Cardiac septum (tissue), 1 donor: ENCODE data around the gene GRID2IP. TPM values are rescaled to one million over a fixed set of nuclear protein-coding genes. Genes with fewer than 3 reads are reported as not detected.
"Not testable (repeated sequence)": the region's sequence is repeated elsewhere in the genome, so short reads cannot be mapped to it uniquely, and the experiment has no call there.

ENCODE experiments used
- DNase-seq: peaks from one replicate; pipeline ENCODE4 v3.0.0-alpha.2; 2020; ENCODE audit warnings: low spot score
- intact Hi-C: fragments of 100-400 bp; cut with DNase I; formaldehyde crosslinking; loops from one replicate; pipeline ENCODE4 v1.14.0; 2022
- total RNA-seq: library from RNA; stranded (reverse); fragmentation: NEBNext Ultra II Directional; extraction: Animal tissue kit (Norgen Biotek cat#: 25700); gene quantifications from one replicate; pipeline ENCODE4 v1.2.1, GENCODE V29; 2021
- donor health status: DM: no; HTN: no; CAD: no.

Gene GRID2IP
- total RNA-seq, 1 donor from 2014 or later = not detected

DNA sequence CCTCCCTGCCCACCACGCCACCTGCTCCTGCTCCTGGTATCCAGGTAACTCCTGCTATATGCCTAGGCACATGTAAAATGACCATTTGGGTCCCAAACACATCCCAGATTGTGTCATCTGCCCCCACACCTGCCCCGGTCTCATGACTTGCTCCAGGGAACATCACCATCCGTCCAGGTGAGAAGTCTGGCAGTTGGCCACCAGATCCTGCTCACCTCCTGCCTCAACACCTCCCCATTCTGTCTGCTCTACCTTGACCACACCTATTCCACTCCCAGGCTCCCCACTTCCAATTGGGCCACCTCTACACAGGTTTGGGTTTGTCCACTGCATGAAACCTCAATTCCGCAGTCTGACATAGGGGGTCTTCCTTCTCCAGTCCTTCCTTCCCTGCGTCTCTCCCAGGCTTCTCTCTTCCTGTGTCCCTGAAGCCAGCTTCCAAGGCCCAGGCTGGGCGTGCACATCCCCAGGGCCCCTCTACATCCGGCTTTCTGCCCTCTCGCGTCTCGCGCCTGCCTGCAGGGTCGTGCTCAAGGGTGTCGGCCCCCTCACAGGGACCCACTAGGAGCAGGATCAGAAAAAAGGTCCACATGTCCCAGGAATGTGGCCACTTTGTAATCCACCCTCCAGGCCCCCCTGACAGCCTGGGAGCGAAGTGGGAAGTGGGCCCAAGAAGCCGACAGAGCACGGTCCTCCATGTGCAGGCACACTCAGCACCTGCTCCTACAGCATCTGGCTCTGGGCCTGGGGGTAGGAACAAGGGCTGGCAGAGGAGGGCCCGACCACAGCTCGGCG is 54.2 kb downstream of the GRID2IP start:
- no peak for DNase-seq
- intact Hi-C loops = no loop called here

DNA sequence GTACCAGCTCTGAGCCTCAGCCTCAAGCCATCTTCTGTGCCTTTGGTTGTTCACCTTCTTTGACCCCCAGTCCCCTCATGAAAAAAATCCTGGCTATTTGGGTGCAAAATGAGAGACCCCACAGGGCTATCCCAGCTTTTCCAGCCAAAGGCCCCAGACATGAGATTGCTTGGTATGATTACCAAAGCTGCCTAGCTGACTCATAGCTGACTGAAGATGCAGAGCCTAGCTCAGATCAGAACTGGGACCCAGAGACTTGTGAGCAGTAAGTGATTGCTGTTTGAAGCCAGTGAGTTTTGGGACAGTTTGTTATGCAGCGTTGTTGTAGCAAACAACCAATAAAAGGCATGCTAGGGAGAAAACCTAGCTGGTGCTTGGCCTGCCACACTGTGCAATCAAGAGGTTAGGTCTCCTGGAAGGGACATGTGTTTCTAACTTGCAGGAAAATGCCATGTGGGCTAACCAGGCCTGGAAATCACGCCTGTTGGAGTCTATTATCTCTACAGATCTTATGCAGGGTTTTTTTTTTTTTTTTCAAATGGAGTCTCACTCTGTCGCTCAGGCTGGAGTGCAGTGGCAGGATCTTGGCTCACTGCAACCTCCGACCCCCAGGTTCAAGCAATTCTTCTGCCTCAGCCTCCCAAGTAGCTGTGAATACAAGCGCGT is 55.5 kb downstream of the GRID2IP start:
- no peak for DNase-seq
- intact Hi-C loops = no loop called here

DNA sequence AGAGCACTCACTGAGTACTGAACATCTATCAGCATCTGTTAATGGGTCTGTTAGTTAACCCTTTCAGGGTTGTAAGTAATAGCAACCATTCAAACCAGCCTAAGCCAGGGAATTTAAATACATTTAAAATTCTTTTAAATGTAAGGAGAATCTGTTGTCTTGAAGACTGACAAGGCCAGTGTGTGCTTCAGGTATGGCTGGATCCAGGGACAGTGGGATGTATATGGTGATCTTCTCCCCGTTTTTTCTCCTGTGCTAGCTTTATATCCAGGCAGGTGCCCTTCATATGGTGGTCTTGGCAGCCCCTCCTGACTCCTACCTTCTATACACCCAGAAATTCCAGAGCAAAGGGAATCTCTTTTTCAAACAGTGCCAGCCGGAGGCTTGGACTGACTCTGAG is 56.9 kb downstream of the GRID2IP start:
- DNase-seq = no peak
- intact Hi-C loops = no loop called here

DNA sequence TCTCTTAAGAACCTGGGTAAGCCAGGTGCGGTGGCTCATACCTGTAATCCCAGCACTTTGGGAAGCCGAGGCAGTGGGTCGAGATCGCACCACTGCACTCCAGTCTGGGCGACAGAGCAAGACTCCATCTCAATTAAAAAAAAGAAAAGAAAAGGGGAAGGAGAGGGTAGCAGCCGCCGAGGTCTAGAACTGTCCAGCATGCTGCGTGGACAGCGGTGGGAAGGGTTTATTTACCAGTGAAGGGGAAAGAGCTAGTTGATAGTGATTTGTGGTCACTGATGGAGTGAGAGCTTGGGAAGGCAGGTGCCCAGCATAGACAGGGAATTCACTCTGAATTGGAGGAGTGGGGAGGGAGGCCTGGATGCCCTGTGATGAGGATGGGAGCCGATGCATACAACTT is 60.1 kb downstream of the GRID2IP start:
- no peak for DNase-seq
- intact Hi-C loops = no loop called here

DNA sequence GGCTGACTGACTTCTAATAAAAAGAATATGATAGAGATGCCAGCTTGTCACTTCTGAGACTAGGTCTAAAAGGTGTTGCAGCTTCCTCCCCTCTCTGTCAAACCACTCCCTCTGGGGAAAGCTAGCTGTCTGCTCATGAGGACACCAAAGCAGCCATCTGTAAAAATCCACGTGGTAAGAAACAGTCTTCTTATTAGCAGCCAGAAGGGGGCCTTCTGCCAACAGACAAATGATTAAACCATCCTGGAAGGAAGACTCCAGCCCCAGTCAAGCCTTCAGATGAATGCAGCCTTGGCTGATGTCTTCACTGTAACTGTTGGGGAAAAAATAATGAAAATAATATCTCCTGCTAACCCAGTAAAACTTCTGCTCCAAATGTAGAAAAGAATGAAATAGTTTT is 61.6 kb downstream of the GRID2IP start:
- DNase-seq = no peak
- intact Hi-C loops = no loop called here

DNA sequence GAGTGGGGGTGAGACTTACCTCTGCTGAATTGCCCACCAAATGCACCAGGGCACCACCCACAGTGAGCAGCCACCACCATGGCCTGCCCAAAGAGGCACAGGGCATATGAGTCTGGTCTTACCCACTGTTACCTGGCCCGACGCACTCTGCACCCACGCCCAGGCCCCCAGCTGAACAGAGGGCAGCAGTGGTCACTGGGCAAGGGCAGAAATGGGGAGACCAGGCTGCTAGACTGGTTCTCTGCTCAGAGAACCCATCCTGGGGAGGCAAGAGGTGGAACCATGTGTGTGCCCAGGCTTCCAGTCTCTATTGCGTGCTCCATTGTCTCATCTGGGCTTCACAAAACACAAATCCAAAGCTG is 64.1 kb downstream of the GRID2IP start:
- intact Hi-C loops = no loop called here
- no peak for DNase-seq

DNA sequence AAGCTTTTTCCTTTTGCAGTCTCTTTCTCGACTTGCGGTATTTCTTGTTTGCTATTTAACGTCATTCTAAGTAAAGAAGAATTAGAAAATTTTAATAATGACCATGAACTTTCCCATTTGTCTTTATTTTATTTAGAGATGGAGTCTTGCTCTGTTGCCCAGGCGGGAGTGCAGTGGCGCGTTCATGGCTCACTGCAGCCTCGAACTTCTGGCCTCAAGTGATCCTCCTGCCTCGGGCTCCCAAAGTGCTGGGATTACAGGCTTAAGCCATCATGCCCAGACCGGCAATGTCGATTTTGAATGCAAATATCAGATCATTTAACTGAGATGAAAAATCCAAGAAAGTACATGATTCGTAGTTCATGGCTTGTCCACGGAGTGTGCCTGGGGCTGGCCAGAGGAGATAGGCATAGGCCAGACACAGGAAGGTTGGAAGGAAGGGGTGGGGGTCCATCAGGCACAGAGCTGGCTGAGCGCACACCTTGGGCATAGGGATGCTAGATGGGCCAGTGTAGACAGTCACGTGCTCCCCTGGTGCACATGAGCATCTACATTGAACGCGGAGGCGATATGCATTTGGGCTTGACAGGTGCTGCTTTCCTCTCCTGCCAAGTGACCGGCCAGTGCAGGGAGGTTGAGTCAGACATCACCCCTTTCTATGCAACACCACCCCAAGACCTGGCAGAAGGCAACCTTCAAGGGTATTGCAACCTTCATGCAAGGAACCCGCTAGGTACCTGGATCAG is 64.7 kb downstream of the GRID2IP start:
- intact Hi-C loops = no loop called here
- DNase-seq = no peak

DNA sequence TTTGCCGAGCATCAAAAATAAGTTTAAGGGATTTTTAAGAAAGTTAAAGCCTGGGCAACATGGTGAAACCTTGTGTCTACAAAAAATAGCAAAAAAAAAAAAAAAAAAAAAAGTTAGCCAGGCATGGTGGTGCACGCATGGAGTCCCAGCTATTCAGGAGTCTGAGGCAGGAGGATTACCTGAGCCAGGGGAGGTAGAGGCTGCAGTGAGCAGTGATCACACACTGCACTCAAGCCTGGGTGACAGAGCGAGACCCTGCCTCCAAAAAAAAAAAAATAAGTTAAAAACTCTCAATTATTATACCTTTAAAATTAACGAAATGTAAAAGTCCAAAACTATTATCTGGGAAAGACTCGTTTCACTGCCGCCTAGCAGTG is 68.5 kb downstream of the GRID2IP start:
- intact Hi-C loops = no loop called here

DNA sequence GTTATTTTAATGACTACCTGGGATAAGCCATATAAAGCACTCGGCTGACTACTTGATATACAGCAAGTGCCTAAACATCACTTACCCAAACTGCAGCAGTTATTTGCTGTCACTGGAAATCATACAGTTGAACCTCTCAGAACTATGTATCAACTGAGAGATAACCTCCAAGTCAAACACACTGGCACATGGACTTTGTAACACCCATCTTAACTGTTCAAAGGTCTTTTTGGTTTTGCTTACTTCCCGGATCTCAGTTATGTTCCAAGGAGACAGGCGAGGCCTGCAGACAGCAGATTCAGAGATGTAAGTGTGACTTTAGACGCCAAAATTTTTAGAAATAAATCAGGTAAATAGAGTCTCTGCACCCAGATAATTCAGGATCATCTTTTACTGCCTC is 69.0 kb downstream of the GRID2IP start:
- DNase-seq = no peak
- intact Hi-C loops = no loop called here

More for the DNA sequence above, 68.5 kb downstream of the GRID2IP start:
- no peak for DNase-seq

DNA sequence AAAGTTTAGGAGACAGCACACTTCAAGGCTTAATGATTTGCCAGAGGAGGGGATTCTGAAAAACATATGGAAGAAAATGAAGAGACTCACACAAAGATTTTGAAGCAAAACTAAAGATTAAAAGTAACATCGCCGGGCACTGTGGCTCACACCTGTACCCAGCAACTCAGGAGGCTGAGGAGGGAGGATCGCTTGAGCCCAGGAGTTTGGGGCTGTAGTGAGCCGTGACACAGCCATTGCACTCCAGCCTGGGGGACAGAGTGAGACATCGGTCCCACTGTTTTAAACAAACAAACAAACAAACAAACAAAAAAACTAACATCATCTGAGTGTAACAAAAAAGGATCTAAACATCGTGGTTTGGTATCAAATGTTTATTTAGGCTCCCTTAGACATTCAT is 69.8 kb downstream of the GRID2IP start:
- intact Hi-C loops = no loop called here
- no peak for DNase-seq

DNA sequence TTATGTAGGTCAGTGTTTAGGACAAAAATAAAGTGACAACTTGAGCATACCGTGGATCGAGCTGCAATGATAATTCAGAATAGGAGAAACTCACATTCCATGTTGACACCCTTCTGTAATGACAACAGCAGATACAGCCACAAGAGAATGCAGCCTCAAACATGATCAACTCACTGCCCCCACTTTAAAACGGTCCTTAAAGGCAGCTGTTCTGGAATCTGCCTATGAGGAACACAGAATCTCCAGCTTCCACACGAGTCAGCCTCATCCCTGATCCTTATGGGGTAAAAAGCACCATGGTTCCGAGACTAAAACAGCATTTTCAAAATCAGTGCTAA is 71.0 kb downstream of the GRID2IP start:
- intact Hi-C loops = no loop called here
- no peak for DNase-seq

DNA sequence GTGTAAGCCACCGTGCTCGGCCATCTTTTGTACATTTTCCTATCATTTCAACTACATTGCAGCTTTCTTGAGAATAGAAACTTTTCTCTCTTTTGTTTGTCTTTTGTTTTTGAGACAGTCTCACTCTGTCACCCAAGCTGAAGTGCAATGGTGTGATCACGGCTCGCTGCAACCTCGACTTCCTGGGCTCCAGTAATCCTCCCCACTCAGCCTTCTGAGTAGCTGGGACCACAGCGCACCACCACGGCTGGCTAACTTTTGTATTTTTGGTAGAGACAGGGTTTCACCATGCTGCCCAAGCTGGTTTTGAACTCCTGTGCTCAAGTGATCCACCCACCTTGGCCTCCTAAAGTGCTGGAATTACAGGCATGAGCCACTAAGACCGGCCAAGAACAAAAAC is 72.2 kb downstream of the GRID2IP start:
- intact Hi-C loops = no loop called here
- DNase-seq = no peak

DNA sequence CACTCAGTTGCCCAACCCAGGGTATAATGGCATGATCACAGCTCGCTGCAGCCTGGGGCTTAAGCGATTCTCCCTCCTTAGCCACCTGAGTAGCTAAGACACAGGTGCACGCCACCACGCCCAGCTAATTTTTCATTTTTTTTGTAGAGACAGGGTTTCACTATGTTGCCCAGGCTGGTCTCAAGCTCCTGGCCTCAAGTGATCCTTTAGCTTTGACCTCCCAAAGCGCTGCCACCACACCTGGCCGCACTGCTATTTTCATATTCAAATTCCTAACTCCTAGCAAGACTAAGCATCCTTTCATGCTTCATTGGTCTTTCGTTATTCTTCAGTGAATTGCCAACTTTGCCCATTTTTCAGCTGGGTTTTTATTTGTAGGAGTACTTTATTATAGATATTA is 73.1 kb downstream of the GRID2IP start:
- intact Hi-C loops = no loop called here
- no peak for DNase-seq

DNA sequence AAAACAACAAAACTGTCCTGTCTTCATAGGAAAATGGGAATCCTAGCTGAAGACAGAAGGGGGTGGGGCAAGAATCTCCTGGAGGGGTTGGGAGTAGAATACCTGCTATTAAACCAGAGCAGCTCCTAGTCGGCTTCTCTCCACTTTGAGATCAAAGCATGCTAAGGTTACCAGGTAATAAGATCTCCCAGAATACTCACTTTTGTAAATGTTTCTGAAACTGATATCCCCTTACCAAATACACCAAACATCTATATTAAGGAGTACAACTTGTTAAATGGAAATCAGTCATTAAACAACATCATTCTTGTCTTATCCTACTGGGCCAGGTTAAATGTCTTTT is 74.0 kb downstream of the GRID2IP start:
- intact Hi-C loops = no loop called here
- DNase-seq = no peak

DNA sequence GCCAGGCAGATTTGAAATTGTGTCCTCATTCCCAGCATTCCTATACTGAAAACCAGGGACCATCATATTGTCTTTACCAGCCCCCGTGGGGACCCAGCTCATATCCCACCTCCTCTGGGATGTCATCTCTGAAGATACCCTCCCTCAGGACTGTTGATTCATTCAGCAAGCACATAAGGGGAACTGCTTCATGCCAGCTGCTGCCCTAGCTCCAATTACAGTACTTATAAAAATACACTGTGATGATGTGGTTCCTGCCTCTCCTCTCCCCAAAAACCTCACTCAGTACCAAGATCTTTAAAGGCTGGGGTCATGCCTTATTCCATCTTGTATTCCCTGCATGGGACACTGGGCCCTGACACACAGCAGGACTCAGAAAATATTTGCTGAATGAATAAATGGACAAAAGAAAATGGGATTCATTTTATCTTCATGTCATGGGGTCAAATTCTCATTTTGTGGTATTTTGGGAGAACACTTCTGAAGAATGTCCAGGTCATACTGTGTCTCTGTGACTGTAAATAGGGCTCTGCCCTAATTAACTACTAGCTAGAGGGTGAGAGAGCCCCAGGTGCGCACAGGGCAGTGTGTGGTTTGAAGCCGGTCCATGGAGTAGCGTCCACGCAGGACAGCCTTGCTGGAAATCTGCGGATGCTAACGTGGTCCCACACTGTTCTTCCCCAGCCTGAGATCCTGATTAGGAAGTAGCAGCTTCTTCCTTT is 74.5 kb downstream of the GRID2IP start:
- intact Hi-C loops = no loop called here
- no peak for DNase-seq

DNA sequence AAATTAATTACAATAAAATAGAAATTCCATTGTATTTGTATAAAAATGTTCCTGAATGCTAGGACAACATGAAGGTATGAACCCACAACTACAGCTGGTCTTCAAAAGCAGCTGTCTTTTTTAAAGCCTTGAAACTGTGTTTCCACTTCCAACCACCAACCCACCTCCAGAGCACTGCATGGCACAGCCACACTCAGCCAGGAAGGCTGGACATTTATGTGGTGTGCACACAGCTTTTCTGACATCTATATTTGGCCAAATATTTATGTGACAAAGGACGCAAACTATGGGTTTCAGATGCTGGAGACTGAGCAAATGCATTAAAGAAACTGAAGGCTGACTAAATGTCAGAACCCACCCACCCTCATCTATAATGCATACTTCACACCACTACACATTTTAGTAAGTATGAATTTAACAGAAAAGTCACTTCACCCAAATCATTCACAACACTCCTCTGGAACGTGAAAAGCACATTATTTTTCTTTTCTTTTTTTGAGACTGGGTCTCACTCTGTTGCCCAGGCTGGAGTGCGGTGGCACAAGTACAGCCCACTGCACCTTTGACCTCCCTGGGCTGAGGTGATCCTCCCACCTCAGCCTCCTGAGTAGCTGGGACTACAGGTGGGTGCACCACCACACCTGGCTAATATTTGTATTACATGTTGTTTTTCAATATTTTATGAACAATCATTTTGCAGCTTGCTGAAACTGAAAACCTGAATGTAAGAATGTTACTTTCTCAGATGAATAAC is 75.7 kb downstream of the GRID2IP start:
- intact Hi-C loops = no loop called here
- no peak for DNase-seq

DNA sequence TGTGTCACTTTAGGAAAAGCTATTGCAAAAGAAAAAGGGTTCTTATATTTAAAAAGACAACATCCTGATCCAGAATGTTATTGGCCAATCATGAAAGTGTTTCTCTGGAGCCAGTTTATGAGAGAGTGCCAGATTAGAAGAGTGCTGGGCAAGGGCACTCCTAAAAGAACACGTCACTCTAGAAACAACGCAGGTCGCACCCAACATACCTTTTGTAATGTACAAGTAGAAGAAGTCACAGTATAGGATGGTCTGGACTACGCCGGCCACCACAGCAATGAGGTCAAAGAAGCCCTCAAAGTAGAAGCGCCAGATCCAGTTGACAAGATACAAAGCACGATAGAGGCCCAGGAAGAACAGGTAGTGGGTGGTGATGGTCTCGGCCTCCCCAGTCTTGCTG is 85.4 kb downstream of the GRID2IP start:
- DNase-seq = no peak
- intact Hi-C loops = no loop called here

DNA sequence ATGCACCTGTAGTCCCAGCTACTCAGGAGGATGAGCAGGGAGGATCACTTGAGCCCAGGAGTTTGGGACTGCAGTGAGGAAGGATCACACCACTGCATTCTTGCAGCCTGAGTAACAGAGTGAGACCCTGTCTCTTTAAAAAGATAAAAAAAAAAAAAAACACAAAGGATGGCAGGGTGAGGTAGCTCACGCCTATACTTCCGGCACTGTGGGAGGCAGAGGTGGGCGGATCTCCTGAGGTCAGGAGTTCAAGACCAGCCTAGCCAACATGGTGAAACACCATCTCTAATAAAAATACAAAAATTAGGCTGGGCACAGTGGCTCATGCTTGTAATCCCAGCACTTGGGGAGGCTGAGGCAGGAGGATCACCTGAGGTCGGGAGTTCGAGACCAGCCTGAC is 87.7 kb downstream of the GRID2IP start:
- intact Hi-C loops, DNase-seq: not testable (repeated sequence)

DNA sequence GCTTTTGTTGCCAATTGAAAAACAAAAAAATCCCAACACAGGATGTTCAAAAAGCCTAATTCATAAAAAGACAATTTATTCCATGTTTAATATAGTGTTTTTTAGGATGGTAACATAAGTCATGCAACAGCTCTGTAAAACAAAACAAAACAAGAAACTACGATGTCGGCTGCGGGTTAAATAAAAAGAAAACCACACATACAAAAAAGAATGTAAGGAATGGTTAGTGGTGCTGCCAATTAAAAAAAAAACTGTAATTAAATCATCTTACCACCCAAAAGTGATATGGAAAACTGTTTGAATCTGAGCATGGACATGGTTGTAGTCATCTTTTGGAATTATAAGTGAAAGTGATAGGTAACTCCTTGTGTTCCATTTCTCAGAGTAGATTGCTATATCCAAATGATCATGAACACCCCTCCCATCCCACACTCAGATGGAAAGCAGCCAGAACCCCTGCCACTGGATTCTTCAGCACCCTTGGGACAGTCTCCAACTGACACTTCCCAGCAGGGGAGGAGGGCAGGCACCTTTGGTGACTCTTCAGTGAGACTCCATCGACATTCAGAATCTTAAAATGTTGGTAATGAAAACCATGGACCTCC is 89.2 kb downstream of the GRID2IP start:
- intact Hi-C loops = no loop called here
- DNase-seq = no peak
